Upper lobe of left lung (tissue), 6 donors: ENCODE results near the gene AURKAIP1. TPM values are rescaled to one million over a fixed set of nuclear protein-coding genes. Genes with fewer than 3 reads are reported as not detected.

Experiments used
- ATAC-seq, 2 donors: fragments of 200-7000 bp; cut with Tn5 transposase; one replicate each; pipeline ENCODE4 v1.9.1; 2022; ENCODE audit warnings: mild to moderate bottlenecking in 2 of 2, moderate library complexity in 2 of 2; ENCODE audit not compliant: low FRiP score in 2 of 2
- DNase-seq, 2 donors: peaks; one replicate each; pipeline ENCODE4 v3.0.0-alpha.2; 2019 to 2020
- H3K27ac ChIP-seq, 4 donors: fragments of 200-600 bp; sonication (generic); one replicate each; pipeline ENCODE4 v1.5.1; 2016 to 2019
- H3K27me3 ChIP-seq, 4 donors: fragments of 200-600 bp; sonication (generic); one replicate each; pipeline ENCODE4 v1.5.1; 2017 to 2019
- H3K36me3 ChIP-seq, 4 donors: fragments of 200-600 bp; sonication (generic); one replicate each; pipeline ENCODE4 v1.5.1; 2016 to 2019
- H3K4me1 ChIP-seq, 4 donors: fragments of 200-600 bp; sonication (generic); one replicate each; pipeline ENCODE4 v1.5.1; 2018 to 2019
- H3K4me3 ChIP-seq, 4 donors: fragments of 200-600 bp; sonication (generic); one replicate each; pipeline ENCODE4 v1.5.1; 2017 to 2019; ENCODE audit warnings: mild to moderate bottlenecking in 2 of 4, moderate library complexity in 1 of 4
- H3K9me3 ChIP-seq, 4 donors: fragments of 200-600 bp; sonication (generic); one replicate each; pipeline ENCODE4 v1.5.1; 2018 to 2019
- CTCF ChIP-seq, 6 experiments: fragments of 450-650 bp in 4 of 6; fragments of 200-600 bp in 2 of 6; sonication (generic) in 2 of 6; IDR thresholded peaks; one replicate each; pipeline ENCODE4 v1.5.1; 2016 to 2019; ENCODE audit warnings: antibody characterized with exemption in 6 of 6
- EP300 ChIP-seq, 4 donors: sonication (generic); formaldehyde crosslinking; IDR thresholded peaks; one replicate each; pipeline ENCODE4 v1.5.1; 2017; ENCODE audit warnings: antibody characterized with exemption in 4 of 4, control low read depth in 2 of 4
- POLR2A ChIP-seq, 4 donors: fragments of 450-650 bp; IDR thresholded peaks; one replicate each; pipeline ENCODE4 v1.5.1; 2016 to 2017; ENCODE audit warnings: antibody characterized with exemption in 4 of 4, mild to moderate bottlenecking in 2 of 4
- POLR2AphosphoS5 ChIP-seq, 2 donors: sonication (generic); formaldehyde crosslinking; IDR thresholded peaks; one replicate each; pipeline ENCODE4 v1.5.1; 2017; ENCODE audit warnings: antibody characterized with exemption in 2 of 2
- WGBS, 2 donors: methylation state at CpG; one replicate each; pipeline ENCODE4 v1.1.5; 2017 to 2018; 5-methylcytosine and 5-hydroxymethylcytosine counted together
- total RNA-seq, 6 donors: library from RNA; depleted of rRNA in 4 of 6; stranded (reverse); fragments of >200 nt in 4 of 6; gene quantifications; one replicate each; pipeline versions ENCODE4 v1.1.0 to v1.2.1, GENCODE V29; 2016 to 2021
- donor health status: DM: no; HTN: no; CAD: no; lungs with moderate emphysema.
- donor health status: DM: no; HTN: yes; CAD: no; lungs with severe emphysema.

The AURKAIP1 gene
- total RNA-seq, 6 donors from 2014 or later: 76.0 to 149 (median 119) TPM

DNA sequence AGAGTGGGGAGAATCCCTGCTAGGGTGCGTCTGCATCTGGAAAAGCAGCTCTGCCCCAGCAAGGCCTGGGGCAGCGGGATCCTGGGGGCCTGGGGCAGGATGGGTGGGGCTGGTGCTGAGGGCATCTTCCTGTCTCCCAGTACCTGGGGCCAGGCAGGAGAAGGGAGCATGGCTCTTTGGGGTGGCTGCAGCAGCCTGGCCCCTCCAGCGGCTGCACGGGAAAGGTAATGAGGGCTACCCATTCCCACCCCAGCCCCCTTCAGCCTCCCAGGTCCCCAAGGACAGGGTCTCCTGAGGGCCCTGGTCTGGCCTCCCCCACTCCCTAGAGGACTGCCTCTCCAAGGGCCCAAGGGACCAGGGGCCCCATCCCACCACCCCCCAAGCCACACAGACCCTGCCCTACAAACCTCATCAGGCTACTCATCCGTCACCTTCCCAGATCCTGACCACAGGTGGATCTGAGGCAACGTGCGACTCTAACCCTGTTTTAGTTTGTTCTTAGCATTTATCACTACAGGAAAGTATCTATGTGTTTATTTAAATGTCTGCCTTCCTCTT lies 47.0 kb upstream of the AURKAIP1 start:
- H3K36me3 ChIP-seq: no peaks in the 10 kb centered on the region
- WGBS, 2 donors: 78 to 84% methylated on average over 3 to 7 of the region's 7 CpGs
- H3K9me3 ChIP-seq: no peaks in the 10 kb centered on the region
- no peak overlapping the region for H3K4me3 ChIP-seq
- DNase-seq (peak in 1 of 2 donors; percentile 54), ATAC-seq (no peak)
- H3K27ac ChIP-seq: peak overlapping the region; percentile 60 to 84 (median 79)
- H3K4me1 ChIP-seq: peaks cover 0 to 47% (median 20%) of the 10 kb centered on the region in 4 donors
- H3K27me3 ChIP-seq: no peaks in the 10 kb centered on the region
- no peak for TF ChIP-seq POLR2AphosphoS5 (IDR thresholded peaks at IDR 0.05)
- no peak for TF ChIP-seq EP300 (IDR thresholded peaks at IDR 0.05)
- TF ChIP-seq CTCF (IDR thresholded peaks at IDR 0.05): no peak
- no peak for TF ChIP-seq POLR2A (IDR thresholded peaks at IDR 0.05)

- ATAC-seq (peak in 1 of 2 donors; percentile 83), DNase-seq (peak; percentile 69 to 85)
- peak within 1 kb of the TSS; percentile 60 to 84 (median 79) for H3K27ac ChIP-seq
Measured at GRCh38 chr1:1421147-1421906, 46.3 kb upstream of the AURKAIP1 start, which contains the start of gene ANKRD65. ANKRD65 (minus strand) TSS chr1:1421276; CDS start chr1:1421005, 271 bp downstream.

DNA sequence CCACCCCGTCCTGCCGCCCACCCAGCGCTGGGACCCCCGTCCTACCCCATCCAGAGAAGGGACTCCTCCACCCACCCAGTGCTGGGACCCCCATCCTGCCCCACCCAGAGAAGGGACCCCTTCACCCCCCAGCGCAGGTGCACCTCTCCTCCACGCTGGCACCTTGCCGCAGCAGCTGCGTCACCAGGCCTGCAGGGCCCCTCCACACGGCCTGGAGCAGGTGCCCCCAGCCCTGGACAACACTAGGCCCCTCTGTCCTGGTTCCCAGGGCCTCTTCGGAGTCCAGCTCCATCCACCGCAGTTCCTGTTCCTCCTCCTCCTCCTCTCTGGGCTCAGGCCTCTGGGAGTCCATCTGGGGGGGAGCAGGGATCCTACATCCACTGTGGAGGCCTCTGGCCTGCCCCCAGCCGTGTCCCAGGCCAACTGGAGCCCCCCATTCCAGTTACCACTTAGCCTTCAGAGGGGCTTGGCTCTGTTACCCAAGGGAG lies 45.7 kb upstream of the AURKAIP1 start:
- Histone ChIP-seq H3K27ac (peak overlapping the region; percentile 60 to 84 (median 79)), H3K4me1 (peaks cover 0 to 38% (median 20%) of the 10 kb centered on the region in 4 donors), H3K36me3 (no peaks in the 10 kb centered on the region), H3K27me3 (no peaks in the 10 kb centered on the region), H3K9me3 (no peaks in the 10 kb centered on the region), H3K4me3 (peak overlapping the region in 3 of 4 donors; percentile 57 to 61 (median 59))
- ATAC-seq: peak; percentile 14 to 43
- 52 to 86% methylated on average over 3 to 8 of the region's 12 CpGs for WGBS, 2 donors
- TF ChIP-seq POLR2A (IDR thresholded peaks at IDR 0.05) (no peak), CTCF (IDR thresholded peaks at IDR 0.05) (peak in 1 of 6 experiments; percentile 1)
- peak in 1 of 2 donors; percentile 82 for DNase-seq

More at GRCh38 chr1:1421147-1421906, 46.3 kb upstream of the AURKAIP1 start, which contains the start of gene ANKRD65:
- Histone ChIP-seq H3K27me3 (no peaks in the 10 kb centered on the region), H3K4me3 (peak within 1 kb of the TSS in 3 of 4 donors; percentile 57 to 61 (median 59)), H3K4me1 (peaks cover 0 to 41% (median 20%) of the 10 kb centered on the region in 4 donors), H3K36me3 (no peaks in the 10 kb centered on the region), H3K9me3 (no peaks in the 10 kb centered on the region)
- TF ChIP-seq CTCF (IDR thresholded peaks at IDR 0.05): peak in 1 of 6 experiments; percentile 2
- no peak for TF ChIP-seq EP300 (IDR thresholded peaks at IDR 0.05)
- peak in 1 of 4 donors; percentile 63 for TF ChIP-seq POLR2A (IDR thresholded peaks at IDR 0.05)
- peak in 1 of 2 donors; percentile 19 for TF ChIP-seq POLR2AphosphoS5 (IDR thresholded peaks at IDR 0.05)
- WGBS, 2 donors: 57 to 66% methylated on average over 9 to 15 of the region's 18 CpGs

- peak overlapping the region; percentile 60 to 84 (median 76) for H3K27ac ChIP-seq
Measured at GRCh38 chr1:1419813-1420653, 45.0 kb upstream of the AURKAIP1 start.

More at GRCh38 chr1:1419813-1420653, 45.0 kb upstream of the AURKAIP1 start:
- 36% methylated on average over 32 of the region's 112 CpGs; no CpG with 5 or more reads in 1 of the 2 donors for WGBS, 2 donors
- peak overlapping the region in 3 of 4 donors; percentile 57 to 61 (median 59) for H3K4me3 ChIP-seq
- H3K36me3 ChIP-seq: no peaks in the 10 kb centered on the region
- no peaks in the 10 kb centered on the region for H3K27me3 ChIP-seq
- TF ChIP-seq CTCF (IDR thresholded peaks at IDR 0.05) (peak in 2 of 6 experiments; percentile 26 to 48), EP300 (IDR thresholded peaks at IDR 0.05) (no peak), POLR2AphosphoS5 (IDR thresholded peaks at IDR 0.05) (no peak), POLR2A (IDR thresholded peaks at IDR 0.05) (peak in 1 of 4 donors; percentile 8)
- H3K9me3 ChIP-seq: no peaks in the 10 kb centered on the region
- peaks cover 0 to 38% (median 20%) of the 10 kb centered on the region in 4 donors for H3K4me1 ChIP-seq
- peak in 1 of 2 donors; percentile 91 for DNase-seq
- peak in 1 of 2 donors; percentile 82 for ATAC-seq
